Prostate gland (tissue), 2 donors: ENCODE data around the gene METTL17.

Source experiments
- POLR2AphosphoS5 ChIP-seq: sonication (generic); formaldehyde crosslinking; IDR thresholded peaks from one replicate; pipeline ENCODE4 v1.6.1; 2017; ENCODE audit warnings: antibody characterized with exemption
- TF ChIP-seq, protein P1 (sequence below), 4 experiments: fragments of 200-600 bp in 2 of 4; fragments of 450-650 bp in 2 of 4; sonication (generic) in 2 of 4; IDR thresholded peaks; 1 replicate in 3 of 4; 2 replicates in 1 of 4; pipeline ENCODE4 v1.5.1; 2016 to 2019; ENCODE audit warnings: antibody characterized with exemption in 4 of 4, mild to moderate bottlenecking in 2 of 4, moderate library complexity in 2 of 4

DNA sequence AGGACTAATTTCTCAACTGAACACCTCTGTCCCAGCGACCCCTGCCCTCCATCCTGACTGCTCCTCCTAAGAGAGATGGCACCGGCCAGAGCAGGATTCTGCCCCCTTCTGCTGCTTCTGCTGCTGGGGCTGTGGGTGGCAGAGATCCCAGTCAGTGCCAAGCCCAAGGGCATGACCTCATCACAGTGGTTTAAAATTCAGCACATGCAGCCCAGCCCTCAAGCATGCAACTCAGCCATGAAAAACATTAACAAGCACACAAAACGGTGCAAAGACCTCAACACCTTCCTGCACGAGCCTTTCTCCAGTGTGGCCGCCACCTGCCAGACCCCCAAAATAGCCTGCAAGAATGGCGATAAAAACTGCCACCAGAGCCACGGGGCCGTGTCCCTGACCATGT is 53.1 kb downstream of the METTL17 start:
- TF ChIP-seq, protein P1, sequence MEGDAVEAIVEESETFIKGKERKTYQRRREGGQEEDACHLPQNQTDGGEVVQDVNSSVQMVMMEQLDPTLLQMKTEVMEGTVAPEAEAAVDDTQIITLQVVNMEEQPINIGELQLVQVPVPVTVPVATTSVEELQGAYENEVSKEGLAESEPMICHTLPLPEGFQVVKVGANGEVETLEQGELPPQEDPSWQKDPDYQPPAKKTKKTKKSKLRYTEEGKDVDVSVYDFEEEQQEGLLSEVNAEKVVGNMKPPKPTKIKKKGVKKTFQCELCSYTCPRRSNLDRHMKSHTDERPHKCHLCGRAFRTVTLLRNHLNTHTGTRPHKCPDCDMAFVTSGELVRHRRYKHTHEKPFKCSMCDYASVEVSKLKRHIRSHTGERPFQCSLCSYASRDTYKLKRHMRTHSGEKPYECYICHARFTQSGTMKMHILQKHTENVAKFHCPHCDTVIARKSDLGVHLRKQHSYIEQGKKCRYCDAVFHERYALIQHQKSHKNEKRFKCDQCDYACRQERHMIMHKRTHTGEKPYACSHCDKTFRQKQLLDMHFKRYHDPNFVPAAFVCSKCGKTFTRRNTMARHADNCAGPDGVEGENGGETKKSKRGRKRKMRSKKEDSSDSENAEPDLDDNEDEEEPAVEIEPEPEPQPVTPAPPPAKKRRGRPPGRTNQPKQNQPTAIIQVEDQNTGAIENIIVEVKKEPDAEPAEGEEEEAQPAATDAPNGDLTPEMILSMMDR (IDR thresholded peaks at IDR 0.05), result no peak
- TF ChIP-seq POLR2AphosphoS5, result no peak
